Central memory CD4-positive, alpha-beta T cell (primary cell): Measurements from ENCODE around the gene FILIP1L.
"Not testable (repeated sequence)": the region's sequence is repeated elsewhere in the genome, so short reads cannot be mapped to it uniquely, and the experiment has no call there.

Experiments used
- DNase-seq: peaks from one replicate; pipeline ENCODE4 v3.0.0; 2022

FILIP1L gene

DNA sequence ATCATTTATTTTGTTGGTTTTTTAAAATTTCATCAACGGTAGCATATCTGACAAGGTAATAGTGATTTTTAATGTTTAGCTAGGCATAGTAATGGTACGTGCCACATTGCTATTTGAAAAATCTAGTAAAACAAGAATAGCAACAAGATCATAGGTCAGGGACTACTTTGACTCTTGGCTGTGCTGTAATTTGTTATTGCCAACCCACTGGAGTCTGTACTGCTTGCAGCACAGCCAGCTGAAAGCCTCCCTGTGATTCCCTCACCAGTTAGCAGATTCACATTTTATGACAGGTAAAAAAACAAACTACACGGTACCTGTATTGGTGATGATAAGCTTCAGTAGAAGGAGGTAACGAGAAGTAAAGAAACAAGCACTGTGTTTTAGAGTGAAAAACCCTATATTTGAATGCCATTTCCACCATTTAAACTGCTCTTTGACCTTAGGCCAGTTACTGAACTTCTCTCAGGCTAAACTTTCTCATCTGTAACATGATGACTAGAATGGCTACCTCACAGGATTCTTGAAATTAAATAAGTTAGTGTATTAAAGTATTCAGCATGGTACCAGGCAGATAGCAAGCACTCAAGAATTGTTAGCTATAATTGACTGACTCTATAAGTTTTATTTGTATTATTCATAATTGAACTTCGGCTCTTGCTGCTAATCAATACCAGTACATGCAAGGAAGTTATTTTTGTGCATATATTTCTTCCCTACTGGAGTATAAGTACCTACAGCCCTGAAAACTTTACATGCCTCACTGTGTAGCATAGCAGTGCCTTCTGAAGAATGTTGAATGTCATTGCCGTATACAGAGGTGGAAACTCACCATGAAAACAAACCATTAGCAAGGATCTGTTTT lies 16.1 kb downstream of the FILIP1L start:
- DNase-seq: no peak

DNA sequence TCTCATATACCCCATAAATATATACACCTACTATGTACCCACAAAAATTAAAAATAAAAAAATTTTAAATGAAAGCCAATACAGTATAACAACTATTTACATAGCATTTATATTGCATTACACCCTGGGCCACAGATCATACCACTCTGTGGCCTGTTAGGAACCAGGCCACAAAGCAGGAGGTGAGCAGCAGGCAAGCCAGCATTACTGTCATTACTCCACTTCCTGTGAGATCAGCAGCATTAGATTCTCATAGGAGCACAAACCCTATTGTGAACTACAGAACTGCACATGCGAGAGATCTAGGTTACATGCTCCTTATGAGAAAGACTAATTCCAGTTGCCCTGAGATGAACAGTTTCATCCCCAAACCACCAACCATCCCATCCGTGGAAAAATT lies 17.4 kb downstream of the FILIP1L start:
- DNase-seq: no peak

DNA sequence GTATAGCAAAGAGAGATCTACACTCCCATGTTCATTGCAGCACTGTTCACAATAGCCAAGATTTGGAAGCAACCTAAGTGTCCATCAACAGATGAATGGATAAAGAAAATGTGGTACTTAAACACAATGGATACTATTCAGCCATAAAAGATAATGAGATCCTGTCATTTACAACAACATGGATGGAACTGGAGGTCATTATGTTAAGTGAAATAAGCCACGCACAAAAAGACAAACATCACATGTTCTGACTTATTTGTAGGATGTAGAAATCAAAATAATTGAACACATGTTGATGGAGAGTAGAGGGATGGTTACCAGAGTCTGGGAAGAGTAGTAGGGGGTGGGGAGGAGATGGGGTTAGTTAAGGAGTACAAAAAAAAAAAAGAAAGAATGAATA lies 18.0 kb downstream of the FILIP1L start:
- DNase-seq: not testable (repeated sequence)

DNA sequence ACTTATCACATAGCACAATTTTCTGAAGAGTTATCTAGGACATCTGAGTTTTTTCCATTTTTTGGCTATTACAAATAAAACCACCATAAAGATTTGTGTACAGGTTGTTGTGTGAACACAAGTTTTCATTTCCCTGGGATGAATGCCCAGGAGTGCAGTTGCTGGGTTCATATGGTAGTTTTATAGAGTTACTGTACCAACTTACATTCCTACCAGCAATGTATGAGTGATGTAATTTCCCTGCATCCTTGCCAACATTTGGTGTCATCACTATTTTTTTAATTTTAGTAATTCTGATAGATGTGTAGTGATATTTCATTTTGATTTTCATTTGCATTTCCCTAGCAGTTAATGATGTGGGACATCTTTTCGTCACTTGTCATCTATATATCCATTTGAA lies 20.5 kb downstream of the FILIP1L start:
- DNase-seq: no peak

DNA sequence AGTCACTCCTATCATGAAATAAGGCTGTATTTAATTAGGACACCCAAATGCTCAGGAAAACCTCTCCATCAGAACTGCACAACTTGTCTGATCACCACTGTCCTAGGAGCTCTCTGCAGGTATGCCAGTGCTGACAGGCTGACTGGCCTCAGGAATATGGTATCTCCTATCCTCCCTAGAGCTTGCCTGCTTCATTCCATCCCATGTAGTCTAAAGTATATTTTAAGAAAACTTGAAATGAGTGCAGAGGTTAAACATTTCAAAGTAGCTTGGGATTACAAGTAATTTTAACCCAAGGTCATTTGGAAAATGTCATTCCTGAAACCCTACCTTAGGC lies 23.7 kb downstream of the FILIP1L start:
- DNase-seq: no peak

DNA sequence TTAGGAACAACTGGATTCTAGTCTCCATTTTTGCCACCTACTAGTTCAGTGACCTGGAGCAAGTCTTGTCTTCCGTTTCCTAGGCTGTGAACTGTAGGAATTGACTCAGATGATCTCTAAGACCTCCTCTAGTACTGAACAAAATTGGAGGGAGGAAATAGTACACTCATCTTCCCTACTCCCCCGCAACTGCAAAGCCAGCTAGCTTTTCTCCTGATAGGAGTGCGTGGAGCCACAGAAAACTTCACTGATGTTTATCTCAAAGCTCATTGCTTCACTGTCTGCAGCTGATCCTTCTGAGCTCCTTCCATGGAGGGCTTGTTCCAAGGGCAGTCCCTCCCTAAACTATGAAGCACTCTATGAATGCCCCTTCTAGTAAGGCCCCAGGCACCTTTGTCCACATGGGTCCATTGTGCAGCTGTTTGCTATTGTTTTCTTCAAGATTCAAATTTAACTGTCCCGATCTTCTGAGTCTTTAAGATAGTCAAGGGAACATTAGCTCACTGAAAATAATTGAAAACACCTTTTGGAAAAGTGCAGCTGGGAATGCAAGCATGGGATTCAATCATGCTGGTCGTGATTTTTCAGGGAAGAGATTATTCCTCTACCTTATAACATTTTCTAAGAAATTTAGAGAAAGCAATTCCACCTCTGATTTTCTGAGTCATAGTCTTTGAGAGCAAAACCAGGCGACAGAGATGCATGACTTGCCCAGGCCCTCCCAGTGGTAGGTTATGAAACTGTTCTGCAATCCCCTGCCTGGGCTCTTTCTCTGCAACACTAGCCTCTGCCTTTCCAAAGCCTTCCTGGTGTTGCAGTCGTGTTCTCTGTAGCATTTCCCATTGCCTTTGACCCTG lies 24.3 kb downstream of the FILIP1L start:
- DNase-seq: no peak

DNA sequence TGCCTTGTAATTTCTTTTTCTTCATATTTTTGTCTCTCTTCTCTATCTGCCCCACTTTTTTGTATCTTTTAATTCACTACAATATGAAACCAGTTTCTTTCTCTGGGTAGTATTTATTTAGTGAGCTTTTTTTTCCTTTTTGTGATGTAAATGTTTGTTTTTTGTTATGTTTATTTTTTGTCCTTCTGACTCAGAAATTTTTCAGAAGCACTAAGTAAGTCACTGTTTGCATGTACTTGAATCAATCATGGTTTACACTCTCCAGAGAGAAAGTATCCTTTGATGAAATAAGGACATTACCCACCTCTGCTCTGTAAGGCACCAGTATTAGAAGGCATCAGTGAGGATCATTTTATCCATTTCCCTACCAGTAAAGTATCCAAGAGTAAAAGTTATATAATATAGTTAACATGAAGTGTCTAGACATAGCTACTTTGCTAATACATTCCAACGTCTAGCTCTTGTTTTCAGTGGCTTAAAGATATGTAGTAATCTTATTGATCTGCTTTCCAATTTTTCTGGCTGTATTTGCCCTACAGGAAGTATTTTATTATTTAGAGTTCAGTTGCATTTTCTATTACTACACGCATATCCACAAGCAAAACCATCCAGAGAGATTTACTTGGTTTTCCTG lies 25.4 kb downstream of the FILIP1L start:
- no peak for DNase-seq

DNA sequence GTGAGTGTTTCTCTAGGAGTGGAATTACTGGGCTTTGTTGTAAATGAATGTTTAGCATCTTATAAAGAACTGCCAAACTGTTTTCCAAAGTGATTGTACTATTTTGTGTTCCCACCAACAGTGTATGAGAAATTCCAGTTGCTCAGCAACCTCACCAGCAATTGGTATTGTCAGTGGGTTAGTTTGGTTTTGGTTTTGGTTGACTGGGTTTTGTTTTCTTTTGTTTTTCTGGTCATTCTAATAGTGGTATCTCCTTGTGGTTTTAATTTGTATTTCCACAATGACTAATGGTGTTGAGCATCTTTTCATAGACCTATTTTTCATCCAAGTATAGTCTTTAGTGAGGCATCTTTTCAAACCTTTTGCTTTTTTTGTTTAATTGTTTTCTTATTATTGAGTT lies 27.1 kb downstream of the FILIP1L start:
- no peak for DNase-seq

DNA sequence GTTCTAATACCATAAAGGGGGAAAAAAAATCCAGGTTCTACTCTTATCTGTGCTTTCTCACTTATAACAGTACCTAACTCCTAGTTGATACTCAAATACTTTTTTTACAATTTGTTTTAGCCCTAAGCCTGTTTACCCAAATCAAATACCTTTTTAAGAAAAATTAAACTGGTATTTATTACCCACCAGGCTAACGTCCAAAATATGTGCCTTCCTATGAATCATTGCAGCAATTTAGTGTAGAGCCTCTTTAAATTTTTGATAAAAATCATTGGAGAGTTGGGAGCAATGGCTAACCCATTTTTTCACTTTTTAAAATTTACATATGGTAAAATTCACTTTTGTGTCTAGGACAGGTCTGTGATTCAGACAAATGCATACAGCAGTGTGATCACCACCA lies 27.9 kb downstream of the FILIP1L start:
- DNase-seq: no peak

DNA sequence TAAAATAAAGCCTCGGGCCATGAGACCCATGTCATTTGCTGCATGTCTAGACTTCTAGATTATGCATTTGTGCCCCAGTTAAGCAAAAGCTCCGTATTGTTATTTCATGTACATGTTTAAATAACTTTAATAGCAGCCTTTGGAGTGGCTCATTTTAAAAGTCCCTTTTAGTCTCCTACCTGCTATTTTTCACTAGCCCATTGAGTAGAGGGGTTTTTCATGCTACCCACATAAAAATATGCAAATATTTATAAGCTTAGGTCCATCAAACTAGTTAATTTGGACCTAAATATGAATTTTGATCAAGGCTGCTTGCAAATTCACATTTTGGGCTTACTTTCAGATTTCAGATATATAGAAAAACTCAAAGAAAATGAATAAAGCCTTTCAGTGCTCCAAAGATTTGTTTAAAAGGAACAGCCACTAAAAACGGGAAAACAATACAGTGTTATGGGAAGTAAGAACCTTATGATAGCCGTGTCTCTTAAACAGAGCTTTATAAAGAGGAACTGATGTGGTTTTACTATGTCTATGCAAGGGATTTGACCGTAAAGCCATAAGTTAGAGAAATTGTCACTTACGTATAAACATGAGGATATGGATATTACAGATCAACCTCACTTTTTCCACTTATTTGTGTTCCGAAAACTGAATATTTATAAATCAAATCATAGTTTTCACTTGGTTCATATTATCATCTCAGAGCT lies 30.0 kb downstream of the FILIP1L start:
- DNase-seq: no peak

DNA sequence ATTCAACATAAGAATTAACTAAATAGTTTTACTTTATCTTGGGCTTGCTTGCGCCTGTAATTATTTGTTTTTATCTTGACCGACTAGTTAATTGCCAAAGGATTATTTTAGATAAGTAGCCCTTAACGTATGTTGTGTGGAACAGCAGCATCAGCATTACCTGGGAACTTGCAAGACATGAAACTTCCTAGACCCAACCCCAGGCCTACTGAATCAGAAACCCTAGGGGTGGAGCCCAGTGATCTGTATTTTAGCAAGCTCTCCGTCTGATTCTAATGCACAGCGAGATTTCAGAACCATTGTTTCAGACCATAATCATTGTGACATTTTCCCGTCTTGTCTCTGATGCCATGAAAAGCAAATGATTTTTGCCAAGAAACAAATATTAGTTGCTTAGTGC lies 31.1 kb downstream of the FILIP1L start:
- DNase-seq: no peak

DNA sequence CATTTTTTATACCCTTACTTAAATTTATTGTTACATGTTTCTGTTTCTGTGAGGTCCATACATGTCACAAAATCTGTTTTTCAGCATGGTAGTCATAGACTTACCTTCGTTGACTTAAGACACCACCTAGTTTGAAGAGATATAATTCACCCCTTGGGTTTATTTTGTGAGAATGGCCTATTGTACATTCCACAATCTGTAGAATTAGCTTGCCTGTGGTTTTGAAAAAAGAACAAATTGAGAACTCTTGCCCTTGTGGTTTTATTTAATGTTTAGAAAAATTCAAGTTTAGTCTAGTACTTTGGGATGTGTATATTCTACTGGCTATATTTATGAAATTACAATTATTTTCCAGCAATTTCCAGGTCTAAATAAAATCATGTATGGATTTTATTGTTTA lies 31.6 kb downstream of the FILIP1L start:
- DNase-seq: no peak

DNA sequence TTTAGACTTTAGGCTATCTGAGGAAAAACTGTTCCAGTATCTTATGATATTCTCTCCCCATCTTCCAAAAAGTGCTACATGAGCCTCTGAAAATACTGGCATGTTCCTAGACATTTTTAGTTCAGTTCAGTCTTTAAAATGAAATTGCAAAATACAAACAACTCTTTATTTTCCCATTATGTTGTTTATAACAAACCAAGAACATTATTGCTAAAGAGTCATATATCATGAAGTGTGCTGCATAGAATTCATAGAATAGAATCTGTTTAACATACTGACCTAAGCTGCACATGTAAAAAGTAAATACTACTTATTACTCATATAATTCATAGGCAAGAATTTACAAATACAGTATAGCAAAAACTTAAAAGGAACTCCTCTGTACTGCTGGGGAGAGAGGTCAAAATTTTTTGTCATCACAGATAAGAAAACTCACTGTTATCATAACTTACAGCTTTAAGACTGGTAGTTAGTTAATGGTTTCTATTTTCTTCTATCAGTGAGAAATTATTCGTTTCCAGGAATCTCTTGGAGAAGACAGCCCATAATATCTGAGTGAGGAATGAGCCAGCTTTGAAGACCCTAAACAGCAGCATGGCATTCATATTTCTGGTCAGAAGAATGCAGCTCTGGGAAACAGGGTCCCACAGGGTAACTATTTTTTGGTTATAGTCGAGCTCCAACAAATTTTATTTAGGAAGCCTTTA lies 32.2 kb downstream of the FILIP1L start:
- no peak for DNase-seq

DNA sequence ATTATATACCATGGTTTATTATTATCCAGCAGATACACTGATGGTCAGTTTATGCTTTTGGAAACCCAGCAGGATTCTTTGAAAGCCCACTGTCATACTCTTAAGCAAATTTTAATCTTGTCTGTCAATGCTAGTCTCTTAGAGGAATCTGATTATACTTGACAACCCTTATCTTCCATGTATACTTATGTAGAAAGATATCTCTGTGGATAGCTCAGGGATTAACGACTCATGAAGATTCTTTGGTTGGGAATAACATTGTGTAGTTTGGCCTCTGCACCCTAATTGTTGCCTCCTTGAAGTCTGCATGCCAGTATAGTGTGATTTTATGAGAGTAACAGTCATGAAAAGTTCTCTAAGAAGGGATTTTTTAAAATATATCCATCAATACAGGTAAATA lies 33.0 kb downstream of the FILIP1L start:
- DNase-seq: no peak

DNA sequence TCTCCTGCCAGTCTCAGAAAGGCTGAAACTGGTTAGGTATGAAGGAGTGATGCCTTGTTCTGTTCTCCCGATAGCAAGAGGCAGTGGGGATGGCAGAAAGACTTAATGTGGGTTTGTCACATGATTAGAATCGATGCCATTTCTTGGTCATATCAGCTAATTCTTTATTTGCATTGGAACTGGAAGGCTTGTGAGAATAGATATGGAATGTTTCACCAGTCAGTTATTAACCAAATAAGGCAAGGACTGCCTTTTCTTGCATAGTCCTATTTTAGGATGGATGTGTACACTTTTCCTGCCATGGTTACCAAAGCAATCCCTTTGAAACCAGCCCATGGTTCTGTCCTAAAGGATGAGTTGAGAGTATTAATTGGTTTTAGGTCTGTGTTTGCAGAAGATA lies 33.7 kb downstream of the FILIP1L start:
- DNase-seq: no peak

DNA sequence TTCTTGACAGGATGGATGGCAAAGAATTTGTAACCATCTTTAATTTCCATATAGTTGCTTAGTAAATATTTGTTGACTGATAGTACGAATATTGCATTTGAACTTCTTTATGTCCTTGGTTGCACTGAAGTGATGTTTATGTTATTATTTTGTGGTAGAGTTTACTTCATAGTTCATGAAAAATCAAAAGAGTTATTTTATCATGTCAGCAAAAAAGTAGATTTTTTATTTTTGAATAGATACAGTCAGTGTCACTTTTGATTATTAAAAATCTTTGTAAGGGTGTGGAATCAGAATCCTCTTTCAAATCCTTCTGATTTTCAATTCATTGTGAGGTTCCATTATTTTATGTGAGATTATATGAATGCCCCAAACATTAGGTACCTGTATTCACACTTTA lies 35.0 kb downstream of the FILIP1L start:
- no peak for DNase-seq

DNA sequence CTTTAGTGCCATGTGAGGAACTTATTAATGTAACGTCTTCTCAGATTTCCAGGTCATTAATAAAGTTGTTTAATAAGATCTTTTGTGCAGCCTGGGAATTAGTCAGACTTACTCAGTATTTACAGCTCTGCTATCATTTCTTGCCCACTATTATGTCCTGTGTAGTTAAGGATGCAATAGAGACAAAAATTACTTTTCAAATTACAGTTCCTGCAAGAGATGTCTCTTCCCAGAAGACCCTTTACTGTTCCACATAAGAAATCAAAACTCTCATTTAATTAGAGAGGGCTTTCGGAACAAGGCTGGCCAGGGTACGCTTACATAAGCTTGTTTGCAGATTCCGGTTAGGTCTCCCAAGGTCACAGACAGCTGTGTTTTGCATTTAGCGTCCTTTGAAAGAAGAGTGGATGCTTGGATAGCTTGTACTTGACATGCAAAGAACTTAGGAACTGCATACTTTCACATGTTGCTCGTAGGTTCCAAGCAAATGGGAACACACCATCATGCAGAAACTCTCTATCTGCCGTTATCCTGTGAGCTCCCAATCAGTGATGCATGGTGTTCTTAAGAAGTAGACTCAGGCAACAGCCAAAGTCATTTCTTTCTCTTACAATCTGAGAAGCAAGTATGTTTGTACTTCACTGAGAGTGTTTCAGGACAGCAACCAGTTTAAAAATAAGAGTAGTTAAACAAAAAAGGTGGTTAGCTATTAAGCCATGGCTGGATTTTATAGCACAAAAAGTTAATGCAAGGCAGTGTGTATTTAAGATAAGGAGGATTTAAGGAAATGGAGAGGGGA lies 37.4 kb downstream of the FILIP1L start:
- DNase-seq: no peak

DNA sequence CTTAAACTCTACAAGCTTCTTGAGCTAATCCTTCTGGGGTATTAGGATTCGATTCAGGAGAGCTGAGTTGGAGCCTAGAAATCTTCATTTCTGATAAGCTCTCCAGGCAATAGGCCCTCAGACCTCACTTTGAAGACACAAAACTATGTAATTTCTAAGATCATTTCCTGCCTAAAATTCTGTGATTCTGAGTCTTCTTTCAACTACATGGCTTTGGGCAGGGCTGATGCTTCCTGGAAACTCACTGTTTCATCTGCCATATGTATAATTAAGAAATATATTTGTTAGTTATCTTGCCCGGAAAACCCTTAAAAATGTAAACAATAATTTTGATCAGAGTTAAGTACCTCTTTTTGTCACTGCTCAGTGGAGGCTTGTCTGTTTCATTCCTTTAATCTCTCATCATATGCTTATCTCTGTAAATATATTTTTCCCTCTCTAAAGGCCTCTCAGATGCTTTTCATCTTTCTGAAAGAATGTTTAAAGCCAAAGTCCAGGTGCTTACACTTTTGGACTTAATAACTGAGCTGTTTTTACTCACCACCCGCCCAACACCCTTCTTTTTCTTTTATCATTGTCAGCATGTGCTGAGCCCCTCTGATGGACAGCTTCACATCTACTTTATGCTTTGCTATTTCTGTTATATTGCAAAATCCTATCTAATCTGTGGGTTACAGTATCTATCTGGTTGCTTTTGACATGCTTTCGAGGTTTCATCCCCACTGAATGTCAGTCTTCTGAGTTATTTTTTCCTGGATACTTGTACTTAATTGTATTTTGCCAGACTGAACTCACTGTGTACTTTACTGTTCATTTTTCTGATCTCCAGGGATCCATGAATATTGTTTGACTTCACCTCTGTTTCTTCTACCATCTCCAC lies 38.2 kb downstream of the FILIP1L start:
- DNase-seq: no peak

DNA sequence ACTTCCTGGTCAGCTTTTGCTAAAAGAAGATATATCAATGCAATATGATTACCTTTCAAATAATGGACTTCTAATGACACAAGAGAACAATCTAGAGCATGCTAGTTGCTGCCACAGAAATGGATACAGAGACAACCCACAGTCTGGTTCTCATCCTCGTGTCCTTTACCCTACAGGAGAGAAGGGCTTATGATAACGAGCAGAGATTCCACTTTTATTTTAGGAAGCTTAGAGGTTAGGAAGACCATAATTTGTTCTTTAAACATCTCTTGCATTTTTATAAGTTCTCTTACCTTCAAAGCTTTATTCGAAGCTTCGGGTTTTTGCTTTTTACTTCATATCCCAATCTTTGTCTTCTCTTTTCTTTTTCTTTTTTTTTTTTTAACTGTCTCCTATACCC lies 39.1 kb downstream of the FILIP1L start:
- no peak for DNase-seq

DNA sequence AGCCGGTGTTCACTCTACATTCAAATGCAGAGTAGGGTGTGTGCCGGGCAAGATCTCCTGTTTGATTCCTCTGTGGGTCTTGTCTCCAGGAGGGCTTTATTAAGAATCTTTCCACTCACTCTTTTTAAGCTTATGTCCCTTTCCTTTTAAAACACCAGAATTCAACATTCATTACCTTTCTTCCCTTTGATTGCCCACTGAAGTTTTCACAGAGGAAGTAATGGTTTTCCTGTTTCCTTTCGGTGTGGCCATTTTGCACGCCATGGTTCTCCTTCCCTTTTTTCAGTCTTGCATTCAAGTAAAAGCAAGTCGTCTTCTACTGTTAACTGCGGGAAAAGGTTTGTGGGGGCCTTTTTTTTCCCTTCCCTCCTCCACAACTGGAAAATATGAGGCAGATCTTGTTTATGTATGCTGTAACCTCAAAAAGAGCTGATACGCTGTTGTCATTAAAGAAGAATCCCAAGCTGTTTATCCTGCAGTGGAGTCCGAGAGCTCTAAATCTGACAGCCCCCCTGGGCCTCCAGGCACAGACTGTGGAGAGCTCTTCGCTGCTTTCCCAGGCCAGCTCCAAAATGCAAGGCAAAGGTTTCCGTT lies 40.5 kb downstream of the FILIP1L start:
- peak; percentile 4 for DNase-seq
